HFFc6 (cell line): ENCODE results near the gene RPL5. TPM values are rescaled to one million over a fixed set of nuclear protein-coding genes. Genes with fewer than 3 reads are reported as not detected.

ENCODE experiments used
- DNase-seq: peaks from one replicate; pipeline ENCODE4 v3.0.0-alpha.2; 2018
- H3K27ac Mint-ChIP-seq: 2 replicates; pipeline ENCODE4 v1.8.0; 2020; ENCODE audit warnings: mild to moderate bottlenecking, mixed read lengths
- H3K27me3 Mint-ChIP-seq: 2 replicates; pipeline ENCODE4 v1.8.0; 2021; ENCODE audit warnings: mild to moderate bottlenecking, moderate library complexity, mixed read lengths; ENCODE audit not compliant: insufficient read depth
- H3K36me3 Mint-ChIP-seq: 2 replicates; pipeline ENCODE4 v1.8.0; 2021; ENCODE audit warnings: low read depth, mixed read lengths
- H3K4me1 Mint-ChIP-seq: 2 replicates; pipeline ENCODE4 v1.8.0; 2020; ENCODE audit warnings: low read depth, mixed read lengths
- H3K4me3 Mint-ChIP-seq: 2 replicates; pipeline ENCODE4 v1.8.0; 2020; ENCODE audit warnings: mild to moderate bottlenecking, moderate library complexity, mixed read lengths
- H3K9me3 Mint-ChIP-seq: 2 replicates; pipeline ENCODE4 v1.8.0; 2020; ENCODE audit warnings: mild to moderate bottlenecking, mixed read lengths
- total RNA-seq, 6 experiments: library from RNA; stranded (reverse); fragmentation: NEBNext Ultra II Directional; extraction: Animal tissue kit (Norgen Biotek cat#: 25700); gene quantifications; 2 replicates in 1 of 6; 3 replicates in 5 of 6; pipeline ENCODE4 v1.2.3, GENCODE V29; 2021
- TF ChIP-seq, protein P1 (sequence below): fragments of 200-600 bp; sonication (generic); IDR thresholded peaks from 2 replicates; pipeline ENCODE4 v1.5.0; 2021; ENCODE audit warnings: antibody characterized with exemption, mild to moderate bottlenecking

Gene RPL5
- total RNA-seq, 6 experiments from 2014 or later: 851 to 1,006 (median 921) TPM

DNA sequence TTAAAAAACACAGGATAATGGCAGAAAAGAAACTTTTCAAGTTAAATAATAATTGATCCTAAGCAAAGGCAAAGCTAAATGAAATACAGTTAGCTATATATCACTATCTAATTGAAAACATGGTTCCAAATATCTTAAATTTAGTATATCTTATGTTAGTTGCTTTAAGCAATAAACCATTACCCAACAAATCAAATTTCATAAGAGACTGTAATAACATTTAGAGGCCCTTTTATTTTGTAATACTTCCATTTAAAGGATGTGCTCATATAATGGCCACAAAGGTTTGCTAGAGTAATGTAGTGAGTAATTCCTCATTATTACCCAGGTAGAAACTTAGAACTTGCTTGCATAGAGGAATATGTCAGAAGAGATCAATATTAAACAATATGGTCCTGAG, 32.3 kb downstream of the RPL5 start:
- DNase-seq: no peak
- H3K36me3 Mint-ChIP-seq: no peaks in the 10 kb centered on the region
- no peak overlapping the region for H3K4me3 Mint-ChIP-seq
- H3K9me3 Mint-ChIP-seq: no peaks in the 10 kb centered on the region
- peaks cover 13% of the 10 kb centered on the region for H3K4me1 Mint-ChIP-seq
- H3K27me3 Mint-ChIP-seq: no peaks in the 10 kb centered on the region; the same call in 1 of the 2 replicates
- TF ChIP-seq, protein P1, sequence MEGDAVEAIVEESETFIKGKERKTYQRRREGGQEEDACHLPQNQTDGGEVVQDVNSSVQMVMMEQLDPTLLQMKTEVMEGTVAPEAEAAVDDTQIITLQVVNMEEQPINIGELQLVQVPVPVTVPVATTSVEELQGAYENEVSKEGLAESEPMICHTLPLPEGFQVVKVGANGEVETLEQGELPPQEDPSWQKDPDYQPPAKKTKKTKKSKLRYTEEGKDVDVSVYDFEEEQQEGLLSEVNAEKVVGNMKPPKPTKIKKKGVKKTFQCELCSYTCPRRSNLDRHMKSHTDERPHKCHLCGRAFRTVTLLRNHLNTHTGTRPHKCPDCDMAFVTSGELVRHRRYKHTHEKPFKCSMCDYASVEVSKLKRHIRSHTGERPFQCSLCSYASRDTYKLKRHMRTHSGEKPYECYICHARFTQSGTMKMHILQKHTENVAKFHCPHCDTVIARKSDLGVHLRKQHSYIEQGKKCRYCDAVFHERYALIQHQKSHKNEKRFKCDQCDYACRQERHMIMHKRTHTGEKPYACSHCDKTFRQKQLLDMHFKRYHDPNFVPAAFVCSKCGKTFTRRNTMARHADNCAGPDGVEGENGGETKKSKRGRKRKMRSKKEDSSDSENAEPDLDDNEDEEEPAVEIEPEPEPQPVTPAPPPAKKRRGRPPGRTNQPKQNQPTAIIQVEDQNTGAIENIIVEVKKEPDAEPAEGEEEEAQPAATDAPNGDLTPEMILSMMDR: no peak
- no peak overlapping the region for H3K27ac Mint-ChIP-seq

DNA sequence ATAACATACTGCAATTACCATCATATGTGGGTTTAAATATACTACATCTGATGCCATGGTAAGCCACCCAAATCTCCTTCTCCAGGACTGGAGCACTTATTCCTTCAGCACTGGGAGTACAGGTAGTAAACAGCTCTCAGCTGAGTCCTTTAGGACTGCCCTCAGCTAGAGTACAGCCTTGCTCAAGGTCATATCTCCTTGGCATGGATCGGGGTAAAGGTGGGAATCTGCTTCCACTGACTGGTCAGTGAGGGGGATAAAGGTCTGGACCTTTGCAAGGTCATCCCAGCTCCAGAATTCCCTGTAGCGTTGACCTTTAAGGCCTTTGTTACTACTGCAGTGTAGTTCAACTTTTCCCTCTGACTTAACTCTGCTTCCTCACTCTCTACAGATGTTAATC, 38.8 kb downstream of the RPL5 start:
- no peak overlapping the region for H3K4me3 Mint-ChIP-seq
- H3K36me3 Mint-ChIP-seq: peaks cover 5% of the 10 kb centered on the region
- no peak for DNase-seq
- TF ChIP-seq, protein P1: no peak
- H3K27ac Mint-ChIP-seq: no peak overlapping the region
- H3K9me3 Mint-ChIP-seq: peaks cover 5% of the 10 kb centered on the region
- no peaks in the 10 kb centered on the region for H3K4me1 Mint-ChIP-seq
- no peaks in the 10 kb centered on the region; the same call in none of the 2 replicates for H3K27me3 Mint-ChIP-seq

DNA sequence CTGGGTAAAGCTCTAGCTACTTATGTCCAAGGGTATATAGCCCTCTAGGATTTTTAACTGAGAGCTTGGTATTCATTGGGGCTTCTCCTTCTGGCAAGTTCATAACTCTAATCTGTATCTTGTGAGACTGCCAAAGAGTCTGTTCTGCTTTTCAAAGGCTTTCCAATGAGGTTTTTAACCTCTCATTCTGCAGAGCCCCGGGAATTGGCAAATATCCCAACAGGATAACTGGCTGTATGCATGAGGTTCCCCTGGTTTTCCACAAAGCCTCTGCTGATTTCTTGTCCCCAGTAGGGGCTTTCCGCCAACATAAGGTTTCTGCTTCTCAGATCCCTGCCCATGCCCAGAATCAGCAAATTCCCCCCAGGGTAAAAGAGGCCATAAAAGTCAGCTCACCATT, 40.9 kb downstream of the RPL5 start:
- H3K27ac Mint-ChIP-seq: no peak overlapping the region
- no peak overlapping the region for H3K4me3 Mint-ChIP-seq
- no peak for DNase-seq
- H3K36me3 Mint-ChIP-seq: peaks cover 5% of the 10 kb centered on the region
- peaks cover 9% of the 10 kb centered on the region for H3K4me1 Mint-ChIP-seq
- H3K27me3 Mint-ChIP-seq: no peaks in the 10 kb centered on the region; the same call in 1 of the 2 replicates
- H3K9me3 Mint-ChIP-seq: peaks cover 5% of the 10 kb centered on the region
- TF ChIP-seq, protein P1: no peak

DNA sequence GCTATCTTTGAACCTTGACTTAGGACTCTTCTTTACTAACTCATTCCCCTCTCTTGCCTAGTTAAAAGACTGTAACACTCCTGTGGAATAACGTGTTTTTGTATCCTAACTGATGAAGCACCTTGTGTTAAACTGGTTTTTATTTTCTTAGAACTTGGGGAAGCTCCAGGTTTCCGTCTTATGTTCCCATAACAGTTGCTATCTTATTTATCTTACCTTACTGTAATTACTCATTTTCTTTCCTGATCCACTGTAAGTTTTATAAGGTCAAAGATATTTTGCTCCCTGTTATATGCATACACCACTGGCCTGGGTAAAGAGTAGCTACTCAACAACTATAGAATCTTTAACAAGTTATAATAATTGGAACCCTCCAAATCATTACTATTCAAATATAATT, 43.1 kb downstream of the RPL5 start:
- H3K4me1 Mint-ChIP-seq: peaks cover 14% of the 10 kb centered on the region
- TF ChIP-seq, protein P1: no peak
- H3K4me3 Mint-ChIP-seq: no peak overlapping the region
- peaks cover 5% of the 10 kb centered on the region for H3K36me3 Mint-ChIP-seq
- peaks cover 5% of the 10 kb centered on the region for H3K9me3 Mint-ChIP-seq
- no peaks in the 10 kb centered on the region; the same call in 1 of the 2 replicates for H3K27me3 Mint-ChIP-seq
- H3K27ac Mint-ChIP-seq: no peak overlapping the region
- DNase-seq: no peak

DNA sequence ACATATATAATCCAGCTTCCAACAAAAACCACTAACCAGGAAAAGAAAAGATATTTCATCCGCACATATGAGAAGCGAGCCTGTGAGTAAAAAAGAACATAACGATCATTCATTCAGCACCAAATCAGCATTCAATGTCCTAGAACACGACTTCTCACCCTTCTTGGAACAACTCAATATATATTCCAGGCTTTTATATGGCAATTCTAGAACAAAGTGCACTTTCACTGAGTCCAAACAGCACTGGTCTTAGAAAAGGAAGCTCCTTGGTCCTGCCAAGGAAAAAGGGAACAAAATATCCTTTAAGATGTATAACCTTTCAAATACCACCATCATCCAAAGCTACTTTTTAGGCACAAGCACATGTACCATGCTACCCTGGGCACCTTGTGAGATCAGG, 44.5 kb downstream of the RPL5 start:
- TF ChIP-seq, protein P1: no peak
- H3K9me3 Mint-ChIP-seq: peaks cover 5% of the 10 kb centered on the region
- H3K4me3 Mint-ChIP-seq: no peak overlapping the region
- no peak for DNase-seq
- H3K27me3 Mint-ChIP-seq: no peaks in the 10 kb centered on the region; the same call in 1 of the 2 replicates
- peaks cover 14% of the 10 kb centered on the region for H3K4me1 Mint-ChIP-seq
- H3K36me3 Mint-ChIP-seq: peaks cover 5% of the 10 kb centered on the region
- no peak overlapping the region for H3K27ac Mint-ChIP-seq
